G401.6 (cell line): ENCODE results near the gene STIM2.
"Not testable (repeated sequence)": the region's sequence is repeated elsewhere in the genome, so short reads cannot be mapped to it uniquely, and the experiment has no call there.

ENCODE experiments used
- FAIRE-seq: peaks from 2 replicates; lab custom pipeline; 2012; peaks lifted over from hg19 to GRCh38; lab: Jason Lieb, UNC

STIM2 gene

DNA sequence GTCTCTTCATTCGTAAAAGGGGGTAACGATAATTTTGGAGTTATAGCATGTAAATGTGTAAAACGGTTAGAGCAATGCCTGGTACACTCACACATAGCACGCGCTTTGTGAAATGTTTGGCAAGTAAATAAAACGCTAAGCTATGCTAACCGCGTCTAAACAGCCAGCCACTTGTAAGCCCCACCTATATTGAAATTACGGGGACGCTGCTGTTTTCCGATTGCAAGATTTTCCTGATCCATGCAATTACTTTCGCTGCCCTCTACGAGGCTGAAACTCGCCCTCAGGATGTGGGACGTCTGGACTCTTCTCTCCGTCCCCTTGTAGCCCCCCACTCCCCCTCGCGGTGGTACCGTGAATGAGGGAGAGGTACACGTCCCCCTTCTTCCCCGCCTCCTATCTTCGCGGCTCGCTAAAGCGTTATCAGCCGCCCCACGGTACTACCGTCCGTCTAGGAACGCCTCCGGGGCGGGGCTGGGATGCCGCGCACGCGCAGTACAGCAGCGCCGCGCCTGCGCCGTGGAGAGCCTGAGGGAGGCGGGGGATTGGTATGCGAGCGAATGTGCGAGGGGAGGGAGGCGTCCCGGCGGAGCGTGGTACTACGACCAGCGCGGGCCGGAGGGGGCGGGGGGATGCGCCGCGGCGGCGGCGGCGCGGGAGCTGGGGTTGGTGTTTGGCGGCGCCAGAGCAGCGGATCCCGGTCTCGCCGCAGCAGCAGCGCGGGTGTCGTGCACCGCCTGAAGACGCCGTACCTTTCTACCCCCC is at the start of gene STIM2:
TSS of gene STIM2 (plus strand) at position 685 of the 765 bp plus-strand sequence.
- peak; percentile 86 for FAIRE-seq

DNA sequence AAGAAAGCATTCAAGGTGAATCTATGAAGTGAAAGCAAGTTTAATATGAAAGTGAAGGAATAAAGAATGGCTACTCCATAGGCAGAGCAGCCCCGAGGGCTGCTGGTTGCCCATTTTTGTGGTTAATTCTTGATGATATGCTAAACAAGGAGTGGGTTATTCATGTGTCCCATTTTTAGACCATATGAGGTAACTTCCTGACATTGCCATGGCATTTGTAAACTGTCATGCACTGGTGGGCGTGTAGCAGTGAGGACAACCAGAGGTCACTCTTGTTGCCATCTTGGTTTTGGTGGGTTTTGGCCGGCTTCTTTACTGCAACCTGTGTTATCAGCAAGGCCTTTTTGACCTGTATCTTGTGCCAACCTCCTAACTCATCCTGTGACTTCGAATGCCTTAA is 49.1 kb upstream of the STIM2 start:
- not testable (repeated sequence) for FAIRE-seq

DNA sequence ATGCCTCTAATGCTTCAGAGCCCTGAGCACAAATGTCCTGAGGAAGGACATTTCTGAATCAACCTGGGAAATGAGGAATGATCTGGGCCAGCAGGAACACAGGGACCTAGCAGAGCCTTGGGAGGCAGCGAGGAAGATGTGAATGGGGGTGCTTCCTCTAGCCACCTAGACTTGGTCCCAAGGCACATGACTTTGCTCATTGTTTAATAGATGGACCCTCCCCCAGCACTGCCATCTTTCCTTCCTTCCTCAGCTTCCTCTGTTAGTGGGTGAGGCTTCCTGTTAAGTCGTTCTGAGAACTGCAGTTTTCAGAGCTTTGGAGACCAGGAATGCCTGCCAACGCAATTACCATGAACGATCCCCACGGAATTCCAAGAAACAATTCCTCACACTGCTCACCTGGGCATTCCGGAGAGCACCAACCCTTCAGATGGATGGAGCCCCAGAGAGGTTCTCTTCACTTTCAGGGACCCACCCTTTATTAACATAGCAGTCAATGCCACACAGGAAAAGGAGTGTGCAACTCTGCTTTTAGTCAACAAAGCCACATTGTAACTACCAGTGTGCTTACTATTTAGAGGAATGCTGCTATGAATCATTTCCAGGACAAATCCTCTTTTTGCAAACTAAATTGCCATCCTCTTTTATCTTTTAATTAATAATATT is 48.5 kb upstream of the STIM2 start:
- no peak for FAIRE-seq

- no peak for FAIRE-seq
Observed at GRCh38 chr4:26813698-26814097, 46.9 kb upstream of the STIM2 start.

DNA sequence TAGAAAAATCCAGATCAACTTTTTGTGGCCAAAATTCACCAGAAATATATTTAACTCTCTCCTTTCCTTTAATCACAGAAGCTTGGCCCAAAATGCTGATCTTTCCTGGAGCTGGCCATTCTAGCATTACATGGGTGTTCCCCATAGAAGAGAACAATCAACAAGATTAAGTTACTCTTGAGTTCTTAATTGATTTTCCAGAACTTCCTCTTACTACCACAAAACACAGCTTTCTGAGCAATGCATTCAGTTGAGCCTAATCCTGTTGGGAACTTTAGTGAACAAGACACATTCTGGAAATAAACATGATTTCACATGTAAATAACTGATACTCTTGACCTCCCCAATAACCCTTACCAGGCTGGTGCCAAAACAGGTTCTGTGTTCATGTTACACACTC is 45.4 kb upstream of the STIM2 start:
- no peak for FAIRE-seq

- no peak for FAIRE-seq
Observed at GRCh38 chr4:26815706-26816105, 44.9 kb upstream of the STIM2 start.

- FAIRE-seq, result no peak
Observed at GRCh38 chr4:26819026-26819425, 41.6 kb upstream of the STIM2 start.

DNA sequence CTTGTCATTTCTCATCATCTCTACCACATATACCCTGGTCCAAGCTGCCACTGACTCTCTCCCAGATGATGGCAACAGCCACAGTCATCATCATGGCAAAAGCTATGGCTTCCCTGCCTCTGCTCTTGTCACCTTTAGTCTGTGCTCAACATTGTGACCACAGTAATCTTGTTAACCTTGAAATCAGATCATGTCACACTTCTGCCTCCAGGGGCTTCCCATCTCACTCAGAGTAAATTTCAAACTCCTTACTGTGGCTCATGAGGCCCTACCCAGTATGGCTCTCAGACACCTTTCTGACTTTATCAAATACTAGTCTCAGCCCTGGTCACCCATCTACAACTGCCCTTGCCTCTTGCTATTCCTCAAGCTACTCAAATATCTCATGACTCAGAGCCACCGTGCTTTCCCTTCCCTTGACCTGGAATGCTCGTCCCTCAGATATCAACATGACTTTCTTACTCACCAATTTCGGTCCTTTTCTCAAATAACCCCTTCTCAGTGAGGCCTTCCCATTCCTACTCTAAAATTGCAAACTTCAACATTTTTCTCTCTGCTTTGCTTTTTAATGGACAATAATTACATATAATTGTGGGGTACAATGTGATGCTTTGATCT is 41.1 kb upstream of the STIM2 start:
- FAIRE-seq, result no peak

DNA sequence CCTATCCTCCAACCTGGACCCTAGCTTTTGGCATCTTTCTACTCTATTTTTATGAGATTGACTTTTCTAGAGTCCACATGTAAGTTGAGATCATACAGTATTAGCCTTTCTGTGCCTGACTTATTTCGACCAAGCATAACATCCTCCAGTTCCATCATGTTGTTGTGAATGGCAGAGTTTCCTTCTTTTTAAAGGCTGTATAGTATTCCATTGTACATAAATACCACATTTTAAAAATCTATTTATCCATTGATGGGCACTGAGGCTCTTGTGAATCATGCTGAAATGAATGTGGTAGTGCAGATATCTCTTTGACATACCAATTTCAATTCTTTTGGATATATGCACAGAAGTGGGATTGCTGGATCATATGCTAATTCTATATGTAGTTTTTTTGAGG is 40.3 kb upstream of the STIM2 start:
- no peak for FAIRE-seq

- FAIRE-seq, result no peak
Observed at GRCh38 chr4:26821031-26821430, 39.6 kb upstream of the STIM2 start.

- FAIRE-seq, result no peak
Observed at GRCh38 chr4:26821677-26822503, 38.8 kb upstream of the STIM2 start.

DNA sequence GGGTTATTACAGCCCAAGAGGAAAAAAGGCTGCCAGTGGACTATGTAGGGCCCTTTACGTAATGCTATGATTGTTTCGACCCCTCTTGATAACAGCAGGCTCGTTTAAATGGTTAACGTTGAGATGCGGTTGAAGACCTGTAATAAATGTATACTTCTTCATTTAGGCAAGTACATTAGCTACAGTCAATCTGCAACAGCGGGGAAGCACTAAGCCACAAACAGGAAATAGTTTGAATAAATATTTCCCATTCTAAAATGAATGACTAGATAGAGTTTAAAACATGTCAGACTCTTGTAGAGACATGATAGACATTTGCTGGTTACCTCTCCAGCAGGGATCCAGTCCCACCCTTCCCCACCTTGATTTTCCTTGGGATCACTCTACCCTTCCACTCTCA is 38.1 kb upstream of the STIM2 start:
- no peak for FAIRE-seq

- not testable (repeated sequence) for FAIRE-seq
Observed at GRCh38 chr4:26822974-26823373, 37.7 kb upstream of the STIM2 start.

DNA sequence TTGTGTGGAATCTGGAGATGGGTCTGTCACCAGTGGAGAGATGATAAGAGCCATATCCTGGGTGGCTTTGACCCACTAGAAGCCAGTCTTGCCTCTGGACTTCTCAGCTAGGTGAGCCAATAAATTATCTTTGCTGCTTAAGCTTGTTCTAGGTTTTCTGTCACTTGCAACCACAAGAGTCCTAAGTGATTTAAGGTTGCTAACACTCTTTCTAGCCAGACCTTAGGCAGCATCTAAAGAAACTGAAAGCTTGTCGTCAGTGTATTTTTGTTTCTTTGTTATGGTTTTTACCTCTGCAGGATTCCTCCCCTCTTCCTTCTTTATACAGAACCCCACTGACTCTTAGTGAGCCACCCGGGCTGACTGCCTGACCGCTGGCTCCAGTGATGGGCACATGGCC is 37.1 kb upstream of the STIM2 start:
- FAIRE-seq, result no peak

DNA sequence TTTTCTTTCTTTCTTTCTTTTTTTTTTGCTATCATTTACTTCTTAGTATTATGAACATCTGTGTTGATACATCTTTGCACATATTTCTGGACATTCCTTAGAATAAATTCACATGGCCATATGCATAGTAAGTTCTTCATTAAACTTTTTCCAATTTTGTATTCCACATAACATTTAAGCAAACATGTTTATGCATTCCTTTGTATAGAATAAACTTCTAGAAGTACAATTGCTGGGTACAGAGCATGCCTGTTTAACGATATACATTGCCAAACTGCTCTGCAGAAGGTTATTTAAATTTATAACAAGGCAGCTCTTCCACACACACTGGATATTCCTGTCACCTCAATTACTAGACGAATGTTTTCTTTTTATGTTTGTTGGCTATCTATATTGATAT is 36.0 kb upstream of the STIM2 start:
- FAIRE-seq, result no peak

DNA sequence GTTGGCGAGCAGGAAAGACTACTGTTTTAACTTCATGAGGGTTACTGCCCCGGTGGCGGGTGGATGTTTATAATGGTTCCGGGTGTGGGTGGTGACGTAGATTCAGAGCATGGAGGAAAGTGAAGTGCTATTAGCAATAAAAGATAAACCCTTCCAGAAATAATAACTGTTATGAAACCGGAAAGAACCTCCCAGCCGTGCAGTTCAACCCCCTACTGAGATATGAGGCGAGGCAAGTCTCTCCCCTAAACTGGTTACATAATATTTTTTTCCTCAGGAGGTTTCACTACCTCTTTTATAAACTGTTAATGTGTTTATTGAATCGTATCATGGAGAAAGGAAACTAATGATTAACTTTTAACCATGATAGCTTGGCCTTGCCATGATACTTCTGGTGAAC is 33.9 kb upstream of the STIM2 start:
- FAIRE-seq, result no peak

- FAIRE-seq, result not testable (repeated sequence)
Observed at GRCh38 chr4:26827336-26827735, 33.3 kb upstream of the STIM2 start.

DNA sequence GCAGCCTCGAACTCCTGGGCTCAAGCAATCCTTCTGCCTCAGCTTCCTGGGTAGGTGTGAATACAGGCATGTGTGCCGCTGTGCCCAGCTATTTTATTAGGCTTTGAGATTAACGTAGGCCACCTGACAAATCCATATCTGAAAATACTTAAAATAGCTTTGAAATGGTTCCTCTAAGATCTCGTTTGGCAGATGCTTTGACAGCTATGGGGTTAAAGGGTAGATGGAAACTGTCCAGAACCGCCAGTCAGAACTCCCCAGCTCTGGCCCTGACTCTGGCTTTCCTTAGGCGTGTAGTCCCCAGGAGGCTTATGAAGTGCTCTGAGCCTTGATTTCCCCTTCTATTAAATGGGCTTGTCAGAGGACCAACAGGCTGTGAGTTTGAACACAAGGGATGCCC is 32.8 kb upstream of the STIM2 start:
- no peak for FAIRE-seq

DNA sequence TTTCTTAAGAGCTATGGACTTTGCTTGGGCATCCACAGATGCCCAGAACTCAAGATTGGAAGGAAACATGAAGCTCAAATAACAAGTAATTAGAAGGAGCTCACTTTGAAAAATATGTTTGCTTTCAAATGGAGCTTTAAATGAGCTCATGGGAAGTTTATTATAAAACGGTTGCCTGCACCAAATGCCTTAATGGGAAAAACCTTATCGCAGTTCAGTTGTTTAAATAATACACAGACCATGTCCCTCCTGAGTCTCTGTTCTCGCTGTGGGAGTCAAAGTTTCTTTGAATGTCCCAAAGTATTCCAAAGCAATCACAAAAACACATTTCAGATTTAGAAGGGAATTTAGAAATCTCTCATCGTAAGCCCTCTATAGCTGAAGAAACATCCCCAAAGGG is 31.6 kb upstream of the STIM2 start:
- FAIRE-seq, result no peak

GRCh38 chr4:26830033-26830432 is 30.6 kb upstream of the STIM2 start:
- no peak for FAIRE-seq

GRCh38 chr4:26830701-26831100 is 29.9 kb upstream of the STIM2 start:
- no peak for FAIRE-seq

DNA sequence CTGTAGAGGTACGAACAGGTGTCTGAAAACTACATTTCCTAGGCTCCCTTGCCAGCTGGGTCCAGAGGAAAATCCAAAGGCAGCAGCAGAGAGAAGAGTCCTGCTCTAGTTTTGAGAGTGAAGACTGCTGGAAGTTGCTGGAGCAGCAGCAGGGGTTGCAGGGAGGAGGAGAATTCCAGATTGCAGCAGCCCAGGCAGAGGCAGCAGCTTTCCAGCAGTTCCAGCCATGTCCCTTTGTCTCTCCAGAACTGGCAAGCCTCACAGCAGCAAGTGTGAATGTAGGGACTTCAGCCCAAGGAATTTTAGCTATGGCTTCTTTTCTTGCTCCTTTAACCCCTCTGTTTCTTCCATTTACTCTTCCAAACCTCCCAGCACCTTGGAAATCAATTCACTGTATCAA is 24.1 kb upstream of the STIM2 start:
- FAIRE-seq, result no peak
